WI38 (cell line): ENCODE results near the gene PGAP6.

ENCODE experiments used
- H3K4me3 ChIP-seq: 2 replicates; pipeline ENCODE4 v1.5.1; 2011; ENCODE audit warnings: low read depth, mild to moderate bottlenecking, control low read depth, low read length
- TF ChIP-seq, protein P1 (sequence below): IDR thresholded peaks from 2 replicates; pipeline ENCODE4 v1.5.1; 2012; ENCODE audit warnings: low read depth, mild to moderate bottlenecking, control low read depth, low read length

PGAP6 gene, protein sequence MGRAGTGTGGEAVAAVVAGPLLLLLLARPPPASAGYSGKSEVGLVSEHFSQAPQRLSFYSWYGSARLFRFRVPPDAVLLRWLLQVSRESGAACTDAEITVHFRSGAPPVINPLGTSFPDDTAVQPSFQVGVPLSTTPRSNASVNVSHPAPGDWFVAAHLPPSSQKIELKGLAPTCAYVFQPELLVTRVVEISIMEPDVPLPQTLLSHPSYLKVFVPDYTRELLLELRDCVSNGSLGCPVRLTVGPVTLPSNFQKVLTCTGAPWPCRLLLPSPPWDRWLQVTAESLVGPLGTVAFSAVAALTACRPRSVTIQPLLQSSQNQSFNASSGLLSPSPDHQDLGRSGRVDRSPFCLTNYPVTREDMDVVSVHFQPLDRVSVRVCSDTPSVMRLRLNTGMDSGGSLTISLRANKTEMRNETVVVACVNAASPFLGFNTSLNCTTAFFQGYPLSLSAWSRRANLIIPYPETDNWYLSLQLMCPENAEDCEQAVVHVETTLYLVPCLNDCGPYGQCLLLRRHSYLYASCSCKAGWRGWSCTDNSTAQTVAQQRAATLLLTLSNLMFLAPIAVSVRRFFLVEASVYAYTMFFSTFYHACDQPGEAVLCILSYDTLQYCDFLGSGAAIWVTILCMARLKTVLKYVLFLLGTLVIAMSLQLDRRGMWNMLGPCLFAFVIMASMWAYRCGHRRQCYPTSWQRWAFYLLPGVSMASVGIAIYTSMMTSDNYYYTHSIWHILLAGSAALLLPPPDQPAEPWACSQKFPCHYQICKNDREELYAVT

DNA sequence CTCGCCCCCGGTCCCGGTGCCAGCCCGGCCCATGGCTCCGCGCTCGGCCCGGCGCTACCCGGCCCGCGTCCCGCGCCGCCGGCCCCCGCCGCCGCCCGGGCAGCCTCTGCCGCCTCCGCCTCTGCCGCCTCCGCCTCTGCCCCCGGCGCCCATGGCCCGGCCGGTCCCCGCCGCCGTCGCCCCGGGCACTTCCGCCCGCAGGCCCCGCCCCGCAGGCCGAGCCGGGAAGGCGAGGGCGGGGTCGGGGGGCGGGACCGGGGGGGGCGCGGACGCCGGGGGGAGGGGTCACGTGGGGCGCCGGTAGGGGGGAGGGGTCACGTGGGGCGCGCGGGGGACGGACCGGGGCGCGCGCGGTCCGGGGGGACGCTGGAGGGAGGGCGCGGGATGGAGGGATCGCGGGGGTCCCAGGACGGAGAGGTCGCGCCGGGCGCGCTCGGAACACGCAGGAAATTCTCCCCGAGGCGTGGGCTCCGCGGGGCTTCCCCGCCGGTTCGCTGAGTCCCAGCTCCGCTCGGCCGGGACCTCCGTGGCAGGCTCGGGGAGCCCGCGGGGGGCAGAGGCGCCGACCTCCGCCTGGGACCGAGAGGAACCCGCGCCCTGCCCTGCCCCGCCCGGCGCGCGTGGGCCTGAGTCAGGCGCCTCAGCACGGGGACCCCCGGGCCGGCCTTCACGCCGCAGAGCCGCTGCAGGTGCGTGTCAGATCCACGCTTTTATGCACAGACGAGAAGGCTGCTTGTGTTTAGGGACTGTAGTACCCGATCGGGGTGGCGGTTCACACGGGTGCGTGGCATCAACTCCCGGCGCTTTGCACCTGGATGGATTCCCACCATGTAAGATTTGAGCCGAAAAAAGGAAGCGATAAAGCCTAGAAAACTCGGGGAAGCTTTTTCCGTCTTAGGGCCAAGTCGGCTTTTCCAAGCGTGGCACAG lies at the start of gene PGAP6:
TSS of gene PGAP6 (minus strand) at position 190 of the 929 bp plus-strand sequence. CDS start at position 33, 157 bp downstream.
- TF ChIP-seq, protein P1, sequence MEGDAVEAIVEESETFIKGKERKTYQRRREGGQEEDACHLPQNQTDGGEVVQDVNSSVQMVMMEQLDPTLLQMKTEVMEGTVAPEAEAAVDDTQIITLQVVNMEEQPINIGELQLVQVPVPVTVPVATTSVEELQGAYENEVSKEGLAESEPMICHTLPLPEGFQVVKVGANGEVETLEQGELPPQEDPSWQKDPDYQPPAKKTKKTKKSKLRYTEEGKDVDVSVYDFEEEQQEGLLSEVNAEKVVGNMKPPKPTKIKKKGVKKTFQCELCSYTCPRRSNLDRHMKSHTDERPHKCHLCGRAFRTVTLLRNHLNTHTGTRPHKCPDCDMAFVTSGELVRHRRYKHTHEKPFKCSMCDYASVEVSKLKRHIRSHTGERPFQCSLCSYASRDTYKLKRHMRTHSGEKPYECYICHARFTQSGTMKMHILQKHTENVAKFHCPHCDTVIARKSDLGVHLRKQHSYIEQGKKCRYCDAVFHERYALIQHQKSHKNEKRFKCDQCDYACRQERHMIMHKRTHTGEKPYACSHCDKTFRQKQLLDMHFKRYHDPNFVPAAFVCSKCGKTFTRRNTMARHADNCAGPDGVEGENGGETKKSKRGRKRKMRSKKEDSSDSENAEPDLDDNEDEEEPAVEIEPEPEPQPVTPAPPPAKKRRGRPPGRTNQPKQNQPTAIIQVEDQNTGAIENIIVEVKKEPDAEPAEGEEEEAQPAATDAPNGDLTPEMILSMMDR, result no peak
- H3K4me3 ChIP-seq, result peak within 1 kb of the TSS; percentile 81

DNA sequence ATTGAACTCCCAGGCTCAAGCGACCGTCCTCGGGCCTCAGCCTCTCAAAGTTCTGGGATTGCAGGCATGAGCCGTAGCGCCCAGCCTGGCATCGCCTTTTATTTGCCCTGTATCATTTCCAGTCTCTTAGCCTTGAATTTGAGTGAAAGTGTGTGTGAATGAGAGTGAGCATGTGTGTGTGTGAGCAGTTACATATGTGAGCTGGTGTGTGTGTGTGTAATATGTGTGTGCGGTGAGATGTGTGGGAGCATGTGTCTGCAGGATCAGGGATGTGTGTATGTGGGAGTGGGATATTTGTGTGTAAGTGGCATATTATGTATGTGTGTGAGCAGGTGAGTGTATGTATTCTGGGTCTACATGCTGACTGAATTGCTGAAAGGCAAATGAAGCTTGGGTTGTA lies 49.1 kb upstream of the PGAP6 start:
- H3K4me3 ChIP-seq, result no peak overlapping the region
- TF ChIP-seq, protein P1, result no peak

DNA sequence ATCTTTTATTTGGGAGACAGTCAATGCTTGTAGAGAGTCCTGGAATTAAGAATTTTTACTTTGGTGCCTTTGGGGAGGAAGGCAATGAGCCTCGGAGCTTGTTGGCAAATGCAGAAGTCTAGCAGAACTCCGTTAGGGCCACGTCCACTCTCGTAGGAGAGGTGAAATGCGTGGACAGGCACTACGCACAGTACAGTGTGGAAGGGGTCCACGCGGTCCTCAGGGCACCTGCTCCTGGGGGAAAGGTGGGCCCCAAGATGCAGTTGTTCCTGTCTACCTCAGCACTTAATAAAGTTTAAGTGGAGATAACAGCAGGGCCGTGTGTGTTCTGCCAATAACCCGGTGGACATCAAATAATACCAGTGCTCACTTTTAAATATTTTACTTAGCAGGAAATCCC lies 45.5 kb upstream of the PGAP6 start:
- TF ChIP-seq, protein P1, result no peak
- peak overlapping the region; percentile 81 for H3K4me3 ChIP-seq

DNA sequence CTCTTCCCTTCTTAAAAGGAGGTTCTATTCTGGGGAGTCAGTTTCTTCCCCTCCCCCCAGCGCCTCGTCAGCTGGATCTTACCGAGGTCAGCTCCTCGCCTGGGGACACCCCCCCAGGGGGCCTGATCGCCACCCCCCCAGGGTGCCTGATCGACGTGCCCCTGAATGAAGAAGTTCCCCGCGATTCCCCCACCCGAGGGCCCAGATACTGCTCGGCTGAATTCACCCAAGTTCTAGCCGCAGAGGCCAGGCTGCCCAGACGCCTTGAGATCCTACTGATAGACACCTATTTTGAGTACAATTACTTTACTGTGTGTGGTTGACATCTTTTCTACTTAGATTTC lies 45.1 kb upstream of the PGAP6 start:
- TF ChIP-seq, protein P1, result no peak
- H3K4me3 ChIP-seq, result peak overlapping the region; percentile 81

DNA sequence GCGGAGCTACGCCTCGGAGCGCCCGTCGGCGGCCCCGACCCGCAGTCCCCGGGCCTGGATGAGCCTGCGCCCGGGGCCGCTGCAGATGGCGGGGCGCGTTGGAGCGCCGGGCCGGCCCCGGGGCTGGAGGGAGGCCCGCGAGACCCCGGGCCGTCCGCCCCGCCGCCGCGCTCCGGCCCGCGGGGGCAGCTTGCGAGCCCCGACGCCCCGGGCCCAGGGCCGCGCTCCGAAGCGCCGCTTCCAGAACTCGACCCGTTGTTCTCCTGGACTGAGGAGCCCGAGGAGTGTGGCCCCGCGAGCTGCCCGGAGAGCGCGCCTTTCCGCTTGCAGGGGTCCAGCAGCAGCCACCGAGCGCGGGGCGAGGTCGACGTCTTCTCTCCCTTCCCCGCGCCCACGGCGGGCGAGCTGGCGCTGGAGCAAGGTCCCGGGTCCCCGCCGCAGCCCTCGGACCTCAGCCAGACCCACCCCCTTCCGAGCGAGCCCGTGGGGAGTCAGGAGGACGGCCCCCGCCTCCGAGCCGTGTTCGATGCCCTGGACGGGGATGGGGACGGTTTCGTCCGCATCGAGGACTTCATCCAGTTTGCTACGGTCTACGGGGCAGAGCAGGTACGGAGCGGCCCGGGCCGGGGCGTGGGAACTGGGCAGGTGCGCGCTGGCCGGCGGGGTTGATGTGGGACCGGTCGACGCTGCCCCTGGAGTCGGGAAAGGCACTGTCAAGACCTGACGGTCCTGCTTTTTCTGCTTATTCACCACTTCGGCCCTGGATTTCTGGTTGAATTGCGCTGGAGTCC lies 44.5 kb upstream of the PGAP6 start:
- TF ChIP-seq, protein P1, result no peak
- H3K4me3 ChIP-seq, result peak overlapping the region; percentile 81

DNA sequence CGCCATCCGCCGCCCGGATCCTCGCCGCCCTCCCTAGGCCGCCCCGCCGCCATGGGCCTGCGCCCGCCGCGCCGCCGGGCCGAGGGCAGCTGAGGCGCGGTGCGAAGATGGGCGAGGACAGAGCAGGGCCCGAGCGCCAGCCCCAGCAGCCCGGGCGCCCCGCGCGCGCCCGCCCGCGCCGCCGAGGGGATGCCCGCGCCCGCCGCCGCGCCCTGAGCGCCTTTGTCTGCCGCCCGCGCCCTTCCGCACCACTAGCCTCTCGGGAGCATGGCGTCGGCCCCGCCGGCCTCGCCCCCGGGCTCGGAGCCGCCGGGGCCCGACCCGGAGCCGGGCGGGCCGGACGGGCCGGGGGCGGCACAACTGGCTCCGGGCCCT lies 43.9 kb upstream of the PGAP6 start:
- TF ChIP-seq, protein P1, result no peak
- H3K4me3 ChIP-seq, result peak overlapping the region; percentile 81
